Measurements from ENCODE around the gene OSTC.

The OSTC gene

DNA sequence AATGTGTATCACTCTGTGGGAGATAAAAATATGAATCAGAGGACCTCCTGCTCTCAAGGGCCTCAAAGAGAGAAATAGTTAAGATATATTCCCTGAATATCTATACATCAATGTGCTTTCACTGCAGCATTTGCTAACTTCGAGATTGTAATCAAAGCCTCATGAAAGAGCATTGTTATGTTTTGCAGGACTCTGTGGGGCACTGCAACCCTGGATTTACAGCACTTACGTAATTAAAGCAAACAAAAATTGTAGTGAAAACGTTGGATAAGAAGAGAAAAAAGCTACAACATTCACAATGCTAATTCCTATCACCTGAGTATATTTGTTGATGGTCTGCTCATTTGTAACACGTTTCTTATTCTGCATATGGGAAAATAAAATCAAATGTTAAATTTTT lies 64.5 kb downstream of the OSTC start:
- no peak overlapping the region for H3K4me3 ChIP-seq (ENCODE audit: low read length)
- TF ChIP-seq, protein P1, sequence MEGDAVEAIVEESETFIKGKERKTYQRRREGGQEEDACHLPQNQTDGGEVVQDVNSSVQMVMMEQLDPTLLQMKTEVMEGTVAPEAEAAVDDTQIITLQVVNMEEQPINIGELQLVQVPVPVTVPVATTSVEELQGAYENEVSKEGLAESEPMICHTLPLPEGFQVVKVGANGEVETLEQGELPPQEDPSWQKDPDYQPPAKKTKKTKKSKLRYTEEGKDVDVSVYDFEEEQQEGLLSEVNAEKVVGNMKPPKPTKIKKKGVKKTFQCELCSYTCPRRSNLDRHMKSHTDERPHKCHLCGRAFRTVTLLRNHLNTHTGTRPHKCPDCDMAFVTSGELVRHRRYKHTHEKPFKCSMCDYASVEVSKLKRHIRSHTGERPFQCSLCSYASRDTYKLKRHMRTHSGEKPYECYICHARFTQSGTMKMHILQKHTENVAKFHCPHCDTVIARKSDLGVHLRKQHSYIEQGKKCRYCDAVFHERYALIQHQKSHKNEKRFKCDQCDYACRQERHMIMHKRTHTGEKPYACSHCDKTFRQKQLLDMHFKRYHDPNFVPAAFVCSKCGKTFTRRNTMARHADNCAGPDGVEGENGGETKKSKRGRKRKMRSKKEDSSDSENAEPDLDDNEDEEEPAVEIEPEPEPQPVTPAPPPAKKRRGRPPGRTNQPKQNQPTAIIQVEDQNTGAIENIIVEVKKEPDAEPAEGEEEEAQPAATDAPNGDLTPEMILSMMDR (conservative IDR thresholded peaks at IDR 0.05; ENCODE audit: low read length), result no peak
- DNase-seq (ENCODE audit: low read depth), result no peak

DNA sequence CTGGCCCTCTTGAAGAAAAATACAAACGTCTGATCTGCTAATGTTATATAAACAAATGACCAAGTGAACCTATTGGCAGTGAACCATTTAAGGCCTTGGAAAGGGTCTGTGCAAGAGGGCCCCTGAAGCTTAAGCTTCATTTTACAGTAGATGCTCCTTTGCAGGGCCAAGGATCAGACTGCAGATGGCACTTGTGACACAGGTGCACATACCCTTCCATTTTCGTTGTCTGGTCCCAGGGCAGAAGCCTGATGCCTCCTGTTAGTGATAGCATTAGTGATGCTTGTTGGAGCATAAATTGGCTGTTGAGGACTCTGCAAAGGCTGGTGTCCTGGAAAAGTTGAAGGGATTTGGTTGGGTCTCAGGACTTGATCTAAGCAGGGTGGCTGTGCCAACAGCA lies 65.9 kb downstream of the OSTC start:
- H3K4me3 ChIP-seq (ENCODE audit: low read length), result no peak overlapping the region
- TF ChIP-seq, protein P1 (conservative IDR thresholded peaks at IDR 0.05; ENCODE audit: low read length), result no peak
- no peak for DNase-seq (ENCODE audit: low read depth)

DNA sequence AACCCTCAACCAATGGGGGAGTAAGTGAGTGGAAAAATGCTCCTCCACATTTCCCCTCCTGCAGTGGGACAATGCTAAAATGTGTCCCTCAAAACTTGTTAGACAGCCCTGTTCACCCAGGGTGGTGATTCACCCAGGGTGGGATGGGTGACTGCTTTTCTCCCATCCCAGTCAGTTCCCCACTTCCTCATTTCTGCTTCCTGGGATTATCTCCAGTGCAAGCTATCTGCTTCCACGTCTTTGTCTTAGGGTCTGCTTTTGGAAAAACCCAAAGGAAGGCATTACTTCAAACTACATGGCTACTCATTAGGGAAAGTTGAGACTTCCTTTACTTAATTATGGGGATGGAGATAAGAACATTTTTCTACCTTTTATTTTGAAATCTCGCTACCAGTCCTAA lies 67.0 kb downstream of the OSTC start:
- no peak for DNase-seq (ENCODE audit: low read depth)
- H3K4me3 ChIP-seq (ENCODE audit: low read length), result no peak overlapping the region
- TF ChIP-seq, protein P1 (conservative IDR thresholded peaks at IDR 0.05; ENCODE audit: low read length), result no peak

All from AG10803 (cell line).